Activated T-cell treated with anti-CD3 and anti-CD28 coated beads, Interleukin-2, amount 50 U/mL, for 72 hours (primary cell): ENCODE results near the gene OGA. TPM values are rescaled to one million over a fixed set of nuclear protein-coding genes. Genes with fewer than 3 reads are reported as not detected.
A peak's percentile ranks its signal among the peaks of the same experiment; 100 is the strongest.

ENCODE experiments used
- ATAC-seq, 2 donors: fragments of 150-1000 bp; cut with Tn5 transposase; replicated peaks in 1 of 2; 2 replicates each; pipeline ENCODE4 v1.10.0; 2021; ENCODE audit warnings: moderate library complexity in 2 of 2, mild to moderate bottlenecking in 1 of 2
- DNase-seq, 2 donors: peaks; one replicate each; pipeline ENCODE4 v3.0.0; 2021 to 2022; ENCODE audit warnings: mixed read lengths in 1 of 2
- H3K27ac Mint-ChIP-seq: one replicate; pipeline ENCODE4 v1.8.0; 2022; ENCODE audit warnings: mild to moderate bottlenecking, moderate library complexity, mixed read lengths
- H3K27me3 Mint-ChIP-seq: one replicate; pipeline ENCODE4 v1.8.0; 2022; ENCODE audit warnings: low read depth, mixed read lengths
- H3K36me3 Mint-ChIP-seq, 2 donors: one replicate each; pipeline ENCODE4 v1.8.0; 2022; ENCODE audit warnings: mixed read lengths in 2 of 2, mild to moderate bottlenecking in 1 of 2; ENCODE audit not compliant: insufficient read depth in 2 of 2
- H3K4me1 Mint-ChIP-seq: one replicate; pipeline ENCODE4 v1.8.0; 2022; ENCODE audit warnings: low read depth, mixed read lengths
- H3K4me3 Mint-ChIP-seq, 2 donors: one replicate each; pipeline ENCODE4 v1.8.0; 2022; ENCODE audit warnings: mild to moderate bottlenecking in 2 of 2, mixed read lengths in 2 of 2, moderate library complexity in 2 of 2
- H3K9me3 Mint-ChIP-seq, 2 donors: one replicate each; pipeline ENCODE4 v1.8.0; 2022; ENCODE audit warnings: mixed read lengths in 2 of 2
- total RNA-seq, 2 donors: library from RNA; stranded (reverse); gene quantifications; one replicate each; pipeline ENCODE4 v1.2.3, GENCODE V29; 2022

OGA gene
- total RNA-seq, 2 donors from 2014 or later: 165 to 170 TPM

DNA sequence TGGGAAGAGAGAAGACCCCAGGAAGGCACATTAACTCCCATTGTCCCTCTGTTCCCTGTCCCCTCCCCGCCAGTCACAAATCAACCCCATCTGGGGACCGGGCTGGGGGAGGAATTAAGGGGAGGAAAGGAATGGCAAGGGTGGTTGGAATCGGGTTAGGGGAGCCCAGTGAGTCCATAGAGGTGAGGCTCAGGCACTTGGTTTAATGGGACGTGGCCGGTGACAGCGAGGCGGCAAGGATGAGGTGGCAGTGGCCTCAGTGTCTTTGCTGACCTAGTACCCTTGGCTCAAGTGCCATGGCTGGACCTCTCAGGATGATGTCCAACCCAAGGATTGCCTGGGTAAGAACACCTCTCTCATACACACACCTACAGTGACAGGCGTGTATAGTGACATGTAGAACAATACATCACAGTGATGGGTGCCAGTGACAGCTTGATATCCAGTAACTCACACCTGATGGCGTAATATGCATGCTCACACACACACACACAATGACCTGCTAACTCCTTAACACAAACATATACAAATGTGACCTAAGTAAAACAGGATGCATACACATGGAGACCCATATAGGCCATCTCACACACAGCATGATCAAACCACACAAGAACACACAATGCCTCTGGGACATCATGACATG lies 13.0 kb upstream of the OGA start:
- ATAC-seq (no peak), DNase-seq (no peak)
- Mint-ChIP-seq H3K27ac (peak overlapping the region; percentile 88), H3K9me3 (no peaks in the 10 kb centered on the region), H3K4me3 (peak overlapping the region; percentile 87 to 88), H3K4me1 (peaks cover 57% of the 10 kb centered on the region), H3K36me3 (no peaks in the 10 kb centered on the region), H3K27me3 (no peaks in the 10 kb centered on the region)

DNA sequence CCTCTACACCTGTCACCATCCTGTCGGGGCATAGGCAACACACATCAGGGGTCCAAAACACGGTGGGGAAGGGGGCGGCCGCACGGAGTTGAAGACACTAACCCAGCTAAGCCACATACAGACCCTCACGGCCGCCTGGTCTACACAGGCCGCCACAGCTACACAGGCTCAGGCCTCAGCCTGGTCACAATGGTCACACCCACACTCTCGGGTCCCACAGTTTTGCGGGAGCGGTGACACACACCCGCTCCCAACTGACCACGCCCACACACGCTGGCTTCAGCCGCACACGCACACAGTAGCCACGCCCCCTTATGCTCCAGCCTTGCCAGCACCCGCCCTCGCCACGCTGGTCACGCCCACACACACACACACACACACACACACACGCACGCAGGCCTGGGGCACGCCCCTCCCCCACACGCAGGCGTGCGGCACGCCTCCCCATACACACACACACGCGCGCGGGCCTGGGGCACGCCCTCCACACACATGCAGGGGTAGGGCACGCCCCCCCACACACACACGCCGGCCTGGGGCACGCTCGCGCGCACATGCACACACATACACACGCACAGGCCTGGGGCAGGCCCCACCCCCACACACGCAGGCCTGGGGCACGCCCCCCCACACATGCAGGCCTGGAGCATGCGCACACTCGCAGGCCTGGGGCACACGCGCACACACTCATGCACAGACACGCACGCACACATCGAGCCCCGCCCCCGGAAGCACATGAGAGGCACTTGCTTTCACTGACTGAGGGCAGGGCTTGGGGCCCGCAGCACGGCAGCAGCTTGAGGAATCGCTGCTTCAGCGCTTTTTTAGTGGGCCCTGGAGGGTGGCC lies 12.3 kb upstream of the OGA start:
- Mint-ChIP-seq H3K36me3 (no peaks in the 10 kb centered on the region), H3K27me3 (no peaks in the 10 kb centered on the region), H3K4me3 (peak overlapping the region; percentile 87 to 88), H3K4me1 (peaks cover 50% of the 10 kb centered on the region), H3K27ac (peak overlapping the region; percentile 88), H3K9me3 (no peaks in the 10 kb centered on the region)
- ATAC-seq (peak; percentile 76 to 78), DNase-seq (peak; percentile 89 to 92)

DNA sequence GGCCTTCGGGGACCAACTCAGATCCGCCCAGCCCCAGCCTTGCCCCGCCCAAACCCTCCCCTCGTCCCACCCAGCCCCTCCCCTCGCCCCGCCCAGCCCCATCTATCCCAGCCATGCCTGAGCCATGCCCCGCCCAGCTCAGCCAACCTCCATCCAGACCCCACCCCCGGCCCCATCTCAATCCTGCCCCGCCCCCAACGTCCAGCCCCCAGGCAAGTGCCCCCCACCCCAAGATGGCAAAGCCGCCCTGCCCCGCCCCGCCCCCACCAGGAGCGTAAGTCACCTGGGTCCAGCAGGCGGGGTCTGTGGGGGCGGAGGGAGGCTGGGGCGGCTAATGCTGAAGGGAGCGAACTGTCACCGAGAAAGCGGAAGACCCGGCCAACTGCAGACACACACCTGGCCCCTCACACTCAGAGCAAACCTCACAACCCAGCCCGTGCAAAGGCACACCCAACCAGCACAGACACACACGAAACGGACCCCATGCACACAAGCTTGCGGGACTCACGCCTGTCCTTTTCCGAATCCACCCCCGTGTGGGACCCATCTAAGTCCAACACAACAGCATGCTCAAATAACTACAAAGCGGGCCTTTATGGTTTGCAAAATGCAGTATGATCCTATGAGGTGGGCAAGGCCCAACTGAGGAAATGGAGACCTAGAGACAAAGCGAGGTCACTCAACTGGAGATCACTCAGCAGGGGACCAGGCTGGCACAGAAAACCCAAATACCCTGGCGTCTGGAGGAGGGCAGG lies 11.5 kb upstream of the OGA start:
- DNase-seq (peak; percentile 68 to 81), ATAC-seq (peak; percentile 16 to 33)
- no peaks in the 10 kb centered on the region for H3K9me3 Mint-ChIP-seq
- H3K4me1 Mint-ChIP-seq: peaks cover 44% of the 10 kb centered on the region
- peak overlapping the region; percentile 88 for H3K27ac Mint-ChIP-seq
- H3K36me3 Mint-ChIP-seq: no peaks in the 10 kb centered on the region
- no peaks in the 10 kb centered on the region for H3K27me3 Mint-ChIP-seq
- peak overlapping the region; percentile 87 to 88 for H3K4me3 Mint-ChIP-seq

- DNase-seq (no peak), ATAC-seq (no peak)
- peak overlapping the region in 1 of 2 donors; percentile 88 for H3K4me3 Mint-ChIP-seq
- H3K36me3 Mint-ChIP-seq: no peaks in the 10 kb centered on the region
- no peaks in the 10 kb centered on the region for H3K27me3 Mint-ChIP-seq
- peaks cover 37% of the 10 kb centered on the region for H3K4me1 Mint-ChIP-seq
- no peak overlapping the region for H3K27ac Mint-ChIP-seq
- H3K9me3 Mint-ChIP-seq: no peaks in the 10 kb centered on the region
Observed at GRCh38 chr10:101828766-101829551, 10.7 kb upstream of the OGA start.

GRCh38 chr10:101827919-101828600 lies 9.8 kb upstream of the OGA start:
- Mint-ChIP-seq H3K4me1 (peaks cover 28% of the 10 kb centered on the region), H3K27ac (no peak overlapping the region), H3K27me3 (no peaks in the 10 kb centered on the region), H3K9me3 (no peaks in the 10 kb centered on the region), H3K36me3 (no peaks in the 10 kb centered on the region), H3K4me3 (no peak overlapping the region)
- DNase-seq: no peak
- ATAC-seq: no peak

- Mint-ChIP-seq H3K36me3 (no peaks in the 10 kb centered on the region), H3K27ac (no peak overlapping the region), H3K4me3 (no peak overlapping the region), H3K27me3 (no peaks in the 10 kb centered on the region), H3K9me3 (no peaks in the 10 kb centered on the region), H3K4me1 (peaks cover 24% of the 10 kb centered on the region)
- ATAC-seq (no peak), DNase-seq (no peak)
Observed at GRCh38 chr10:101826852-101827434, 8.7 kb upstream of the OGA start.

GRCh38 chr10:101824736-101825135 lies 6.5 kb upstream of the OGA start:
- Mint-ChIP-seq H3K4me1 (peaks cover 13% of the 10 kb centered on the region), H3K36me3 (no peaks in the 10 kb centered on the region), H3K27me3 (no peaks in the 10 kb centered on the region), H3K4me3 (no peak overlapping the region), H3K27ac (no peak overlapping the region), H3K9me3 (no peaks in the 10 kb centered on the region)
- no peak for DNase-seq
- ATAC-seq: no peak

DNA sequence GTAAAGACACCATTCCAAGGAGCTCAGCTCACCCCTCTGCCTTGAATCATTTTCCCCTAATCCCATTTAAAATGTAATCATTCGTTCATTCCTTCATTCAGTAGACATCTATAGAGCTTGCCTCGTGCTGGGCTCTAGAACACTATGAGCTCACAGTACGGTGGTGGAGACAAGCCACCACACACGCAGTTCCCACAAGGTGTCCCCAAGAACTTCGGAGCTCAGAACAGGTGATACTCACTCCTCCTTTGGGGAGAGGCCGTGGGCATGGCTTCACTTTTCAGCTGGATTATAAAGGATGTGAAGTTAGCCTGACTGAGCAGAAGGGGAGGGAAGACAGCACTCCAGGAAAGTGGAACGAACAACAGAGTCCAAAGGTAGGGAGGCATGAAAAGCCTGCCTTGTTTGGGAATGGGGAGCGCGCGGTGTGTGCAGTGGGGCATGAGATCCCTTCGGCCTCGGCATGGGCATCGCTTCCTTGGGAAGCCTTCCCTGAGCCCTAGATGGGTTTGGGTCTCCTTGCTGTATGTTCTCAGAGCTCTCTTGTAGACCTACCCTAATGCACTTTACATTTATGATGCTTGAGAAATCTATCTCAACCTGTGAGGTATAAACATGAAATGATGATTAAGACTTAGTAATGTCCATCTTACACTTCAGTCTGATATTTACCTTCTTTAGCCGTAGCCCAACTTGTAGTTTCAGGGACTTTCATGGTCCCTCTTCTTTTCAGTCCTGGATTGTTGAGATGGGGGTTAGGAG lies 809 bp upstream of the OGA start:
- Mint-ChIP-seq H3K27ac (peak overlapping the region; percentile 90), H3K4me3 (peak overlapping the region; percentile 93 to 96), H3K4me1 (peaks cover 51% of the 10 kb centered on the region), H3K9me3 (no peaks in the 10 kb centered on the region), H3K36me3 (peaks cover 14 to 15% of the 10 kb centered on the region in 2 donors), H3K27me3 (no peaks in the 10 kb centered on the region)
- peak; percentile 49 to 52 for ATAC-seq
- DNase-seq: no peak

GRCh38 chr10:101817337-101818118 lies 716 bp downstream of the OGA start:
- peak overlapping the region; percentile 93 to 96 for H3K4me3 Mint-ChIP-seq
- DNase-seq: peak; percentile 43 to 51
- H3K27me3 Mint-ChIP-seq: no peaks in the 10 kb centered on the region
- H3K36me3 Mint-ChIP-seq: peaks cover 14 to 23% of the 10 kb centered on the region in 2 donors
- H3K27ac Mint-ChIP-seq: peak overlapping the region; percentile 94
- no peaks in the 10 kb centered on the region for H3K9me3 Mint-ChIP-seq
- ATAC-seq: peak; percentile 19 to 33
- H3K4me1 Mint-ChIP-seq: peaks cover 67% of the 10 kb centered on the region

DNA sequence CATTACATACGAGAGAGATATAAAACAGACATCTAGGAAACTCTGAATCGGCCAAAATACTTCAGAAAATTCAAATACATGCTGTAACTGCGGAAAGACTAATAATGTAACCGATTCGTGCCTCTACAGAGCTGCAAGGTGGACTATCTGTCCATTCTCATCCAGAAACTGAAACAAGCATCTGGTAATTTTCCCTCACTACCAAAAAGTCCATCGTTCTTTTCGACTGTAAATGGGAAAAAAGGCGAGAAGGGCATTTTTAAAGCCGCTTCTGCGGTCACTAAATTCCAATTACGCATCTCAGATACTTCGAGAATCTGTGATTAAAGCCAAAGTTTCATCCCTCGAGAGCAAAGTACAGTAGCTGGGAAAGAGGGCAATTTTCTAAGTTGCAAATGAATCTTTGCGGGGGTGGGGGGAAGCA lies 1.3 kb downstream of the OGA start:
- Mint-ChIP-seq H3K27me3 (no peaks in the 10 kb centered on the region), H3K36me3 (peaks cover 14 to 23% of the 10 kb centered on the region in 2 donors), H3K4me3 (peak overlapping the region; percentile 93 to 96), H3K9me3 (no peaks in the 10 kb centered on the region), H3K27ac (peak overlapping the region; percentile 94), H3K4me1 (peaks cover 68% of the 10 kb centered on the region)
- DNase-seq (no peak), ATAC-seq (no peak)

DNA sequence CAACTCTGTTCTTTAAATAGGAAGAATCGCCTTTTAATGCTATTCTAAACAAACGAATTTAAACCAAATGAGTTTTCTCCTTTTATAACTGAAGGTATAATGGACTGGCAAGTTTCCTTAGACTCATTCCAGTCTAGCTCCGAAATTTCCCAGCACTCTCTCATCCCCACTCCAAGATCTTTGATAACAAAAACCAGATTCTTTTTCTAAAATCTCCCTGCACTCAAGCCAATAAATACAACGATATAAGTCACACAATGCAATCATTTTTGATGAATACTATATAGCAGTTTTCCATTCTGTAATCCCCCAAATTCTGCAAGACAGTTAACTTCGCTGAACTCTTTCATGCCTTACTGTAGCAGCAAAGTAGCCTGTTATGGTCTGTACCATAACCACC lies 1.9 kb downstream of the OGA start:
- Mint-ChIP-seq H3K27me3 (no peaks in the 10 kb centered on the region), H3K4me3 (peak overlapping the region; percentile 93 to 96), H3K4me1 (peaks cover 68% of the 10 kb centered on the region), H3K9me3 (no peaks in the 10 kb centered on the region), H3K36me3 (peaks cover 14 to 23% of the 10 kb centered on the region in 2 donors), H3K27ac (peak overlapping the region; percentile 94)
- DNase-seq: no peak
- ATAC-seq: no peak
